ENCODE measurements around the gene EMD.

EMD gene

GRCh38 chrX:154426916-154427770, 48.0 kb downstream of the EMD start:
- no peak for DNase-seq

- peak; percentile 71 for DNase-seq
Measured at GRCh38 chrX:154428176-154429171, 49.4 kb downstream of the EMD start, which contains the start of gene ATP6AP1. Gene ATP6AP1 (plus strand): TSS chrX:154428677. CDS start chrX:154428693, 16 bp downstream.

- DNase-seq, result no peak
Measured at GRCh38 chrX:154429711-154430110, 50.6 kb downstream of the EMD start.

- no peak for DNase-seq
Measured at GRCh38 chrX:154430479-154430878, 51.4 kb downstream of the EMD start.

- DNase-seq, result no peak
Measured at GRCh38 chrX:154430916-154431315, 51.8 kb downstream of the EMD start.

Measured in T1000 (cell line).